GM19193 (cell line): ENCODE measurements around the gene RUBCN.
A peak's percentile ranks its signal among the peaks of the same experiment; 100 is the strongest.

Experiments used
- POLR2A ChIP-seq: IDR thresholded peaks from 4 replicates; pipeline ENCODE4 v1.6.1; 2011; ENCODE audit not compliant: insufficient read depth, insufficient read length; ENCODE audit errors: extremely low read depth

The RUBCN gene

DNA sequence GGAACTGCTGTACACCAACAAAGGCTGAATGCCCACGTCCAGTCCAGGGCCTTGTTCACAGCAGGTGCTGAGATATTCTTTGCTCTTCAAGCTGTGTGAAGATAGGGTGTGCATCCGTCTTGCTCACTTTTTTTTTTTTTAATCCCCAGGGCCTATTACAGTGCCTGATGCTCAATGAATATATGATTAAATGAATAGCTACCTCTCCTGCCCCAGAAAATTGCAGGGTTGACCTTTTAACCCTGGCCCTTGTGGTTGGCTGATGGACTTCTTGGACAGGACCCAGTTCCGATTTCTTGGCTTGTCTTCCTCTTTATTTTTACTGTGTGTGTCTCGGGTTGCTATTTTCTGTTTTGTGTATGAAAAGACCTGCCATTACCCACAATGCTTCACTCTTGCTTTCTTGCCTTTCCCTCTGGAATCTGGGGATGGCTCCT lies 10.1 kb upstream of the RUBCN start:
- TF ChIP-seq POLR2A: no peak

DNA sequence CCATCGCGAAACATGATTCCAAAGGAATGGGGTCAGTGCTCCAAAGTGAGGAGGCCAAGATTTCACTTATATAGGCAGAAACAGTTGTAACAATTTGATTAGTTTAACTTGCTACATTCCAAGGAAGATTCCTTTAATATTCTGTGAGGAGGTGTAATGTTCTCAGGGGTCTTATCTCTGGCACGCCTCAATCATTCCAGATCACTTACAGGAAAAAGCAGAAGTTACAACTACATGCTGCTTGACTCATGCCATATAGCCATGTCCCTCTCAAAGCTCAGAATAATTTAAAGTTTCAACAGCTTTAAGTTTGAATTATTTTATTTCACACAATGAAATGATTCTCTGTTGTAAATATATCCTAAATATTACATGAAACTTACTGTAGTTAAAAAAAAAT lies 9.5 kb upstream of the RUBCN start:
- TF ChIP-seq POLR2A: no peak

DNA sequence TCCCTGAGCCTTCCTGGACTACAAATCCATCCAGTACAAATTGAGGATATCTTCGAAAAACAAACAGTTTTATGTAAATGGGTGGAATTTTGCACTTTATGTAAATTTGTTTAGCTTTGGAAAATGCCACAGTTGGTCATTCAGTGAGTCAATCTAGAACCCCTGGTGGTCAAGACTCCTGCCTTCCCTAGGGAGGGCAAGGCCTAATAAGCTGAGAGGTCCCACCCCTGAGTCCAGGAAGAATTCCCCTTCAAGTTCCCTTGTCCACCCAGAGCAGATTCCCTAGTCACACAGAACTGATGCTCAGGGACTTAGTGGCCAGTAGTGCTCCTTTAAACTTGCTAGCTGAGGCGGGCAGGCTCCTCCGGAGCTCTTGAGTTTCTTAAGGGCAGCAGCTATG lies 6.1 kb upstream of the RUBCN start:
- no peak for TF ChIP-seq POLR2A

DNA sequence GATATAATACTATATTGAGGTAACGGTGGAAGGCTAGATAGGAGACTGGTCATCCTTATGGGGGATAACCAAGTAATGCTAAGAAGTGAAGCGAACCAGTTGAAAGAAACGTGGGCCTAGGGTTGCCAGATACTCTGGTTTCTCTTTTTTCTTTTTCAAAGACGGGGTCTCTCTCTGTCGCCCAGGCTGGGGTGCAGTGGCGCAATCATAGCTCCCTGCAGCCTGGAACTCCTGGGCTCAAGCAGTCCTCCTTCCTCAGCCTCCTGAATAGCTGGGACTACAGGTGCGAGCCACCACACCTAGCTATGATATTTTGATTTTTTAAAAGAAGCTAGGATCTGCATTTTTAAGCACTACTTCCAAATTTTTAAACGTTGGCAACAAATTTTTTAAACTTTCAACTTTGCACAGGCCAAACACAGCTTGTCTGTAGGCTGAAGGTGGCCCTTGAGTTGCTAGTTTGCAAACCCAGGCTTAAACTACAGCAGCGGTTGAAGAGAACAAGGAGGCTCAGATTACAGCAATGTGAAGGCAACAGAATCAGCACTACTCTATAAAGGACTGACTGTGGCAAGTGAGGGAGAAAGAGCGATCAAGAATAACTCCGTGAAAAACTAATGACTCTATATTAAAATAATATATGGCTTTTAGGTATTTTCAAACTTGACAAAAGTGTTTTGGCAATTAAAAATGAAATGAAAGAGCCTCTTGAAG lies 1.2 kb upstream of the RUBCN start:
- no peak for TF ChIP-seq POLR2A

DNA sequence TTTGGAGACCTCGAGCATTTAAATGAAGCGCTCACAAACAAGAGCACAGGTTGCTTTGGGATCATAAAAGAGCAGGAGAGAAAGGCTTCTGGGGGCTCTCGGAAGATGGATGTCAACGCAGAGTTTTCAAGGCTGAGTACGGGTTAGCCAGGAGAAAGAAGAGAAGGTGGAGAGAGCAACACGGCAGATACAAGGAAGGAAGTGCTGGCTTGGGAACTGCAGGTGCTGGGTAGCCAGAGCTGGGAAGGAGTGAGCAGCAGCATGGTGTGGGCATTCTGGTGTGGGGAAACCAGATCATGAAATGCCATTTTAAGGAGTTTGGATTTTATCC lies 580 bp upstream of the RUBCN start:
- no peak for TF ChIP-seq POLR2A

DNA sequence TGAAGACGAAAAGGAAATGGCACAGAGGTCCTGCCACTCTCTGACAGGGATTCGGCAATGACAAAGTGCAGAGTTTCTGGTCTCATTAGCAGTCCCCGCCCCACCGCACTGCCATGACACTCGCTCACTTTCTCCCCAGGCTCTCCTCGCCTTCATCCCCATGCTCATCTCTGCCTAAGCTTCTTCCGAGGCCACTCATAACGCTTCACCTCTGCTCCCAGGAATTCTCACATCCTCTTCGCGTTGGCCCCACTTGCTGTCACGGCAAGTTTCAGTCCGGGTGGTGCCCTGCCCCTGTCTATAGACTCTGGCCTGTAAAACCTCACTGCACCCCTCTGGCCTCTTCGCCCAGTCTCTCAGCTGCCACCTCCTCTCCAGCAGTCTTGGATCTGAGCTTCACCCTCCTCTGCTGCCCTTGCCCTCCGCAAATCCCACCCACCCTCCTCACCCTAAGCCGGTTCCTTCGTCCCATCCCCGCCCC lies 654 bp downstream of the RUBCN start:
- TF ChIP-seq POLR2A: peak; percentile 55

DNA sequence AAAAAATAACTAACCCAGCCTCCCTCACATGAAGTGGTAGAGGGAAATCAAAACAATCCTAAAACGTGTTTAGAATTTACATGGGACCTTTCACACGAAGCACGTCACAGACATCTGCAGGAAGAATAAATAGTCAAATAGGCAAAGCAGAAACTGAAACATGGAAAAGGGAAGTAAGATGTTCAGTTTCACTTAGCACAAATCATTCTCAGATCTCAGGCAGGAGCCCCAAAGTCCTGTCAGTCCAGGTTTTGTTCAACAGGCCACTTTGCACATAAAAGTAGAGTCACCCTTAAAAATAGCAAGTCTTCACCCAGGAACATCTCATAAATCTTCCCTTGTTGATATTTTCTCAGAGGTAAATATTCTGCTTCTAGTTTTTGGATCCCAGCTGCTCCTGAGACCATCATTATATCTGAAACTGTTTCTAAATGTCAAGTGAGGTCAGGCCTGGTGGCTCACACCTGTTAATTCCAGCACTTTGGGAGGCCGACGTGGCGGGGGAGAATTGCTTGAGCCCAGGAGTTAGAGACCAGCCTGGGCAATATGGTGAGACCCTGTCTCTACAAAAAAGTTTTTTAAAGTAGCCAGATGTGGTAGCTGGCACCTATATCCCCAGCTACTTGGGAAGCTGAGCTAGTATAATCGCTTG lies 1.9 kb downstream of the RUBCN start:
- peak; percentile 34 for TF ChIP-seq POLR2A

DNA sequence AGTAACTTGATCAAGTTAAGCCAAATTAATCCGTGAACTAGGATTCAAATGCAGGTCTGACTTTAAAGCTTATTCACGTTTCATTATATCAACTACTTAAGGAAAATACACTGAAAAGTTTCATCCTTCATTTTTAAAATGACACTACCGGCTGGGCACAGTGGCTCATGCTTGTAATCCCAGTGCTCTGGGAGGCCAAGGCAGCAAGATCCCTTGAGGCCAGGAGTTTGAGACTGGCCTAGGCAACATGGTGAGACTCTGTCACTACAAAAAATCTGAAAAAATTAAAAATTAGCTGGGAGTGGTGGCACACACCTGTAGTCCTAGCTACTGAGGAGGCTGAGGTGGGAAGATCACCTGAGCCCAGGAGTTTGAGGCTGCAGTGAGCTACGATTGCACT lies 3.7 kb downstream of the RUBCN start:
- no peak for TF ChIP-seq POLR2A

DNA sequence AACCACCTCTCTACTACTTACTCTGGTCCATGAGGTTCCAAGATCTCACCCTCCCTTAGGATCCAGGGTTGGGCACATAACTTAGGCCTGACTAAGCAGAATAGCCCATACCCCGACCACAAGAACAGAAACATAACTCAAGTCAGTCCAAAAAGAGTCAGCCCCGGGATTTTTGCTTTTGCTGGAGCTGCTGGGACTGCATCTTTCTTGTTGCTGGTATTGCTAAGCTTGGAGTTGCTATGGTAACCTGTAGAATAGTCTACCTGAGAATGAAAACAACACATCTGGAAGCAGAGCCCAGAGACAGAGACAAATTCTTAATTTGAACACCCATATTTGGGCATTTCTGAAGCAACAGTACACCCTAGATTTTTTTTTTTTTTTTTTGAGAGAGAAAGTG lies 6.5 kb downstream of the RUBCN start:
- no peak for TF ChIP-seq POLR2A

DNA sequence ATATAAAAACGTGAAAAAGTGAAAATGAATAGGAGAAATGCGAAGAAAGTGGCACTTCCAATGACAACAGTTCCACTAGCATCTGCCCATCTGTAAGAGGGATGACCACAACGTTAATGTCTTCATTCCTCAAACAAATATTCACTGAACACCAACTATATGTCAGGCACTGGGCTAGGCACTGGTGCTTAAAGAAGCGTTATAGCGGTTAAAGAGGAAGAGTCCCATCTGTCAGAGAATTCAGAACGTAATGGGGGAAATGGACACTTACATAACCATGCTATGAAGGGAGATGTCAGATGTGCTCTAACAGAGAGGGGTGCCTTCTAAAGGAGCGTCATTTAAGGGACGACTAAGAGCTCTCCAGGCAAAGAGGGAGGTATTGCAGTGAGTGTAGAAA lies 8.2 kb downstream of the RUBCN start:
- no peak for TF ChIP-seq POLR2A

DNA sequence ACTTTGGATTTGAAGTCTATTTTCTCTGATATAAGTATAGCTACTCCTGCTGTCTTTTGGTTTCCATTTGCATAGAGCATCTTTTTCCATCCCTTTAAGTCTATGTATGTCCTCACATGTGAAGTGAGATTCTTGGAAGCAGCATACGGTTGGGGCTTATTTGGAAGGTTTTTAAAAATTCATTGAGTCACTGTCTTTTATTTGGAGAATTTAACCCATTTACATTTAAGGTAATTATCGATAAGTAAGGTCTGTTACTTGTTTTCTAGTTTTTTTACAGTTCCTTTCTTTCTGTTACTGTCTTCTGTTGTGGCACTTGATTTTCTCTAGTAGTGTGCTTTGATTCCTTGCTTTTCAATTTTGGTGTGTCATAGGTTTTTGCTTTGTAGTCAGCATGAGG lies 14.0 kb downstream of the RUBCN start:
- no peak for TF ChIP-seq POLR2A

DNA sequence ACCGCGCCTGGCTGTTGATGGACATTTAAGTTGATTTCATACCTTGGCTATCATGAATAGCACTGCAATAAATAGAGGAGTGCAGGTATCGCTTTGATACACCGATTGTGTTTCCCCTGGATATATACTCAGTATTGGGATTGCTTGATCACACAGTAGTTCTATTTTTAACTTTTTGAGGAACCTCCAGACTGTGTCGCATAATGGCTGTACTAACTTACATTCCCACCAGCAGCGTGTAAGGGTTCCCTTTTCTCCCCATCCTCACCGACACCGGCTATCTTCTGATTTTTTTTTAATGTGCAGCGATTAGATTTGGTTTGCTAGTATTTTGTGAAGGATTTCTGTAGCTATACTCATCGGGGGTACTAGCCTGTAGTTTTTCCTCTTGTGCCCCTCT lies 16.0 kb downstream of the RUBCN start:
- TF ChIP-seq POLR2A: no peak

DNA sequence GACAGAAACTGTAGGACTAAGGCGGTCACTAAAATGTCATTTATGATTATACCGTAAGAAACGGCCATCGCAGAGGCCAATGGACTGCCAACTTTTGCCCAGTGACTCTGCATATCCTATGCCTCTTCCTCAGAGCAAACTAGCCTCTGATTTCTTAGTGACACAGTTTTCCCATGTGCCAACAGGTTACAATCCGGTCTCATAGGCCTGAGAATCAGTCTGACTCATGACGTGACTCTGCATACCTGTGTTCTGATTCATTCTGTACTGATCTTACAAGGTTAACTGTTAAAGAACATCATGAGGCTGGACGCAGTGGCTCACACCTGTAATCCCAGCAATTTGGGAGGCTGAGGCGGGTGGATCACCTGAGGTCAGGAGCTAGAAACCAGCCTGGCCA lies 17.8 kb downstream of the RUBCN start:
- TF ChIP-seq POLR2A: no peak

DNA sequence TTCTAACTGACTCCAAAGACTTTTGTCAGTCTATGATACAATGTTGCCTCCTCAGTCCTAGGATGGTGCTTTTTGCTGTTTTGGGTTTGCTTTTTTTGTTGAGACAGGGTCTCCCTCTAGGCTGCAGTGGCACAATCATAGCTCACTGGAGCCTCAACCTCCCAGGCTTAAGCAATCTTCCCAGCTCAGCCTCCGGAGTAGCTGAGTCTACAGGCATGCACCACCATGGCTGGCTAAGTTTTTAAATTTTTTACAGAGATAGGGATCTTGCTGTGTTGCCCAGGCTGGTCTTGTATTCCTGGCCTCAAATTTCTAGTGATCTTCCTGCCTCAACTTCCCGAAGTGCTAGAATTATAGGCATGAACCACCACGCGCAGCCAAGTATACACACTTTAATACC lies 22.5 kb downstream of the RUBCN start:
- no peak for TF ChIP-seq POLR2A

DNA sequence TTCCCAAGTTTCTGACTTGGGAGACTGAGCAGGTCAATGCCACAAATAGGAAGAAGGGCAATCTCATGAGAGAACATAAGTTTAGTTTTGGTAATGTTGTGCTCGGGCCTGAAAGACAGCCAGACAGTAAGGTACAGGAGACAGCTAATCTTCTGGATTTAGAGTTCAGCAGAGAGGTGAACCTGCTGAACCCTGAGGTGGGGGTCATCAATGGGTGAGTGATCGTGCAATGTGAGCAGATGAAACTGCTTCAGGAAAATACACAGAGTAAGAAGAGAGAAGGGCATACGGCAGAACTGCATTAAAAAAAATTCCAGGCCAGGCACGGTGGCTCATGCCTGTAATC lies 23.3 kb downstream of the RUBCN start:
- TF ChIP-seq POLR2A: no peak

DNA sequence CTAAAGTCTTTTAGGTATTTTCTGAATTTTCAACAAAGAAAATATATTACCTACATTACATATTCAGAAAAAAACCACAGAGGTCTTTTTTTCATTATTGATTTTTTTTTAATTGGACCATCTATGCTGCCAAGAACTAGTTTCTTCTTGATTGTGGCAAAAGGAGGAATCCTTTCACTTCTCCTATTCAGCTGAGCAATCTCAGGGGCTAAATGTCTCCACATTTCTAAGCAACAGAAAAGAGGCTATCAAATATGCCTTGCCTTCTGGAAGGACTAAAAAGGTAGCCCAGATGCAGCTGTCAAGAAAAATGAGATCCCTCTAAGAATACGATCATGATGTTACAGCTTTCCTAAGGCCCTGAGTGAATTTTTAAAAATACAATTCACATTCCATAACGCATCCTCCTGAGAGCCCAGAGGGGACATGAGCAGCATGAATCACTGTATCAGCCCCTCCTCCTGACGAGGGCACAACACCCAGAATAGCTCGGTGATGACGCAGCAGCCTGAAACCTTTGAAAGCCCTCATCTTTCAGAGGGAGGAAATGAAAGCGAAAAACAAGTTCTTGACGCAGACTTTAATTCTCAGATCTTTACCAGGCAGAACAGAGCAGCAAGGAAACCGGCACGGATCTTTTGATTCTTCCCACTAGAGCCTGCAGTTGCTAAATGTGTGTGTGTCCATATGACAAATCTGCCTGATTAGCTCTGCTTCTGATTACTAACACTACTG lies 24.6 kb downstream of the RUBCN start:
- peak; percentile 42 for TF ChIP-seq POLR2A
